Measurements from ENCODE around the gene GPNMB.
"Not testable (repeated sequence)": the region's sequence is repeated elsewhere in the genome, so short reads cannot be mapped to it uniquely, and the experiment has no call there.

The GPNMB gene

DNA sequence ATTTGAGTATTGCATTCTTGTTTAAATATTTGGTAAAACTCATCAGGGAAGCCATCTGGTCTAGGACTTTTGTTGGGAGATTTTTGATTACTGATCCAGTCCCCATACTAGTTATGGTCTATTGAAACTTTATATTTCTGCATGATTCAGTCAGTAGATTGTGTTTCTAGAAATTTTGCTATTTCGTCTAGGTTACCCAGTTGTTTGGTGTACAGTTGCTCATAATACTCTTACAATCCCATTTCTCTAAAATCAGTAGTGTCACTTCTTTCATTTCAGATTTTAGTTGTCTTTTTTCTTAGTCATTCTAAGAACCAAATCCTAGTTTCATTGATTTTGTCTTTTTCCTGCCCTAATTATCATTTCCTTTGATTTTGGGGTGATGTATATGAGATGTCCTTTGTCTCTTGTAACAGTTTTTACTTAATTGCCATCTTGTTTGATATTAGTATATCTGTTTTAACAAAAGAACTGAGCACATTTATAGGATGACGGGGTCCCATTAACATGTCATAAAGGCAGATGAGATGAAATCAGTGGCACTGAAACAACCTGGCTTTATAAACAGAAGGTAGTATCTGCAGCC, 60.5 kb downstream of the GPNMB start:
- no peak for DNase-seq (ENCODE audit: low read depth in 2 of 2)

DNA sequence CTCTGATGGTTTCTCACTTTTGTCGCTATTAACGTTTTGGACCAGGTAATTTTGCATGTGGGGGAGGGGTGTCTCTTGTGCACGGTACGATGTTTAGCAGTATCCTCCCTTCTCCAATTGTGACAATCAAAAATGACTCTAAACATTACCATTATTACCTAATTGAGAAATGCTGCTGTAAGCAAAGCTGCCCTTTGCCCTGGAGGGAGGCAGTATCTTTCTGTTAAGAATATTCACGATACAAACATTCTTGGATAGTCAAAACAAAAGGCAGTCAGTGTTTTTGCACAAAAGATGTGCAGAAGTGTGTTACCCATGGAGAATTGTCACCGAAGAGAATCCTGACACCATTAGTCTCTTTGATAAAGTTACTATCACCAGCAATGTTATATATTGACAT, 62.2 kb downstream of the GPNMB start:
- DNase-seq (ENCODE audit: low read depth in 2 of 2), result no peak

DNA sequence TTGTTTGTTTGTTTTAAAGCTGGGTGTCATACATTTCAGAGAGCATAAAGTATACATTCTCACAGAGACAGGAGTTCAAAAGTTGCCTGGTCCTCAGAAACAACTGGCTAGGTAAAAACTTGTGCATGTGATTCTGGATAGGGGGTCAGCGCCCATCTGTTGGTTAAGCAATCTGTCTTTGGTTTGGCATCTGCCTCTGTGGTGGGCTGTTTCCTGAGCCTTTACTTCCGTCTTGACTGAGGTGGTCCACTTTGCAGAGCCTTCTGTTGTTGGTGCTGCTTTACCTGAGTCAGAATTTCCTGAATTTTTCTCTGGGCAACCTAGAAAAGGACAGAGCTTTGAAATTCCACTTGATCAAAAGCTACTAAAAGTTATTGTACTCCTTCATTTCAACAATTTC, 65.6 kb downstream of the GPNMB start:
- not testable (repeated sequence) for DNase-seq (ENCODE audit: low read depth in 2 of 2)

DNA sequence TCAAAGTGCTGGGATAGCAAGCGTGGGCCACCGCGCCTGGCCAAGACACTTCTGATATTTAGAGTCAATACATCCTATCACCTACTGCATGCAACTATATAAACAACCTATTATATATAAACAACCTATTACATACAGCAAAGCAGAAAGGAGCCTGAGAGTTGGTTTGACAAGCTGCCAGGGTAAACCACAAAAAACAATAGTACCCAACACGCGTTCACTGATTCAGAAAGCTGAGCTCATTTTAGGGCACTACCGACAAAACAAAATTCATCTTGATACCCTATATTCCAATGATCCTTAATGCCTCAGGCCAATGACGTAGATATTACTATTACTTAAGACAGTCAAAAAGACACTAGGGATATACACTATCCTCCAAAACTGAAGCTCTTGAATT, 68.8 kb downstream of the GPNMB start:
- no peak for DNase-seq (ENCODE audit: low read depth in 2 of 2)

All from stimulated activated CD4-positive, alpha-beta T cell treated with anti-CD3 and anti-CD28 coated beads, Interleukin-15, amount 100 ng/mL, for 48 hours (primary cell).